ENCODE data around the gene KCNS1. TPM values are rescaled to one million over a fixed set of nuclear protein-coding genes. Genes with fewer than 3 reads are reported as not detected.

The KCNS1 gene
- total RNA-seq, 2 donors from 2014 or later: 0.33 to 0.39 TPM

- no peak overlapping the region for H3K4me3 ChIP-seq
- H3K36me3 ChIP-seq: no peaks in the 10 kb centered on the region
- no peak for TF ChIP-seq CTCF (IDR thresholded peaks at IDR 0.05)
- no peak overlapping the region for H3K27ac ChIP-seq
- no peaks in the 10 kb centered on the region for H3K9me3 ChIP-seq
- peaks cover 0 to 19% of the 10 kb centered on the region in 2 donors for H3K4me1 ChIP-seq
- no peak for DNase-seq (ENCODE audit: low spot score)
- no peaks in the 10 kb centered on the region for H3K27me3 ChIP-seq
Observed at GRCh38 chr20:45056473-45057173, 44.3 kb downstream of the KCNS1 start.

GRCh38 chr20:45055056-45055455 is 45.9 kb downstream of the KCNS1 start:
- Histone ChIP-seq H3K9me3 (no peaks in the 10 kb centered on the region), H3K4me1 (peaks cover 0 to 31% of the 10 kb centered on the region in 2 donors), H3K4me3 (no peak overlapping the region), H3K36me3 (no peaks in the 10 kb centered on the region), H3K27me3 (no peaks in the 10 kb centered on the region), H3K27ac (no peak overlapping the region)
- TF ChIP-seq CTCF (IDR thresholded peaks at IDR 0.05): no peak
- no peak for DNase-seq (ENCODE audit: low spot score)

- Histone ChIP-seq H3K27me3 (no peaks in the 10 kb centered on the region), H3K9me3 (no peaks in the 10 kb centered on the region), H3K4me3 (no peak overlapping the region), H3K27ac (peak overlapping the region; percentile 14 to 50), H3K36me3 (no peaks in the 10 kb centered on the region), H3K4me1 (peaks cover 0 to 45% of the 10 kb centered on the region in 2 donors)
- DNase-seq (ENCODE audit: low spot score): no peak
- no peak for TF ChIP-seq CTCF (IDR thresholded peaks at IDR 0.05)
Observed at GRCh38 chr20:45053430-45054351, 47.2 kb downstream of the KCNS1 start.

GRCh38 chr20:45052698-45053429 is 48.1 kb downstream of the KCNS1 start:
- H3K9me3 ChIP-seq: no peaks in the 10 kb centered on the region
- peaks cover 0 to 45% of the 10 kb centered on the region in 2 donors for H3K4me1 ChIP-seq
- no peak for TF ChIP-seq CTCF (IDR thresholded peaks at IDR 0.05)
- H3K27me3 ChIP-seq: no peaks in the 10 kb centered on the region
- no peak for DNase-seq (ENCODE audit: low spot score)
- H3K4me3 ChIP-seq: no peak overlapping the region
- H3K27ac ChIP-seq: peak overlapping the region; percentile 14 to 50
- H3K36me3 ChIP-seq: no peaks in the 10 kb centered on the region

GRCh38 chr20:45051204-45052060 is 49.5 kb downstream of the KCNS1 start:
- TF ChIP-seq CTCF (IDR thresholded peaks at IDR 0.05): no peak
- Histone ChIP-seq H3K27me3 (no peaks in the 10 kb centered on the region), H3K36me3 (no peaks in the 10 kb centered on the region), H3K4me1 (peaks cover 0 to 45% of the 10 kb centered on the region in 2 donors), H3K27ac (peak overlapping the region; percentile 41 to 72), H3K4me3 (no peak overlapping the region), H3K9me3 (no peaks in the 10 kb centered on the region)
- DNase-seq (ENCODE audit: low spot score): no peak
